Ramos (cell line): ENCODE data around the gene ADAM10.

Source experiments
- in situ Hi-C: fragments of 300-500 bp; cut with MboI; formaldehyde crosslinking; loops from one replicate; pipeline ENCODE4 v1.14.3; 2022; ENCODE audit warnings: low sequenced_read_pairs; ENCODE audit not compliant: unreplicated experiment

ADAM10 gene

DNA sequence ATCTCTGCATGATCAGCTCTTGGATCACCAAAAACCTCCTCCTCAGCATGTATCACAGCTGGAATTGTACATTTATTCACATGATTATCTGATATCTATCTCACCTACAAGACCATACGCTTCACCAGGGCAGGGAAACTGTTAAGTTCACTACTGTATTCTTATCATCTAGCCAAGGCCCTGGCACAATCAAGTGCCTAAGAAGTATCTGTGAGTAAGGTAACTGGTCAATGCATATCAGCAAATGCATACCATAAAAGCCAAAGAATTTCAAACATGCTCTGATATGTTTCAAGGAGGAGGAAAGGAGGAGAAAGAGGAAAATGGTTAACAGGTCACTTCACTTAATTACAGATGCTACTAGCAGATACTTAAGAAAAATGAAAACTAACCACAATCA is 159.3 kb downstream of the ADAM10 start:
- in situ Hi-C loops: no loop called here

GRCh38 chr15:58589047-58589446 is 160.5 kb downstream of the ADAM10 start:
- in situ Hi-C loops: no loop called here

DNA sequence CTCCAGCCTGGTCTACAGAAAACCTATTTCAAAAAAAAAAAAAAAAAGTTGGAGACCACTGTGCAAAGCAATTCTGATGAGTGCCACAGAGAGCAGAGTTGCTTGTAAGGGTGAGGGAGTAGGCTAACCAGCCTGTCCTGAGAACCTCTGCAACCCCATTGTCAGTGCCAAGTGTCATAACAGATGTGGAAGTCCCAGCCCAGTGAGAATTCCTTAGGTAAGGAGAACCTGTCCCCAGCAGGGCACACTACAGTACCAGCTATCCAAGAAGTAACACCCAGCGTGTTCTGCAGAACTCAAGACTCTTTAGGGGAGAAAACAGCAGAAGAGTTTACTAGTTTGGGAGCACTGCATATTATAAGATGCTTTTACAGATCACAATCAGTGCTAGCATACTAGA is 161.4 kb downstream of the ADAM10 start:
- in situ Hi-C loops: no loop called here

GRCh38 chr15:58587486-58587885 is 162.0 kb downstream of the ADAM10 start:
- in situ Hi-C loops: no loop called here

DNA sequence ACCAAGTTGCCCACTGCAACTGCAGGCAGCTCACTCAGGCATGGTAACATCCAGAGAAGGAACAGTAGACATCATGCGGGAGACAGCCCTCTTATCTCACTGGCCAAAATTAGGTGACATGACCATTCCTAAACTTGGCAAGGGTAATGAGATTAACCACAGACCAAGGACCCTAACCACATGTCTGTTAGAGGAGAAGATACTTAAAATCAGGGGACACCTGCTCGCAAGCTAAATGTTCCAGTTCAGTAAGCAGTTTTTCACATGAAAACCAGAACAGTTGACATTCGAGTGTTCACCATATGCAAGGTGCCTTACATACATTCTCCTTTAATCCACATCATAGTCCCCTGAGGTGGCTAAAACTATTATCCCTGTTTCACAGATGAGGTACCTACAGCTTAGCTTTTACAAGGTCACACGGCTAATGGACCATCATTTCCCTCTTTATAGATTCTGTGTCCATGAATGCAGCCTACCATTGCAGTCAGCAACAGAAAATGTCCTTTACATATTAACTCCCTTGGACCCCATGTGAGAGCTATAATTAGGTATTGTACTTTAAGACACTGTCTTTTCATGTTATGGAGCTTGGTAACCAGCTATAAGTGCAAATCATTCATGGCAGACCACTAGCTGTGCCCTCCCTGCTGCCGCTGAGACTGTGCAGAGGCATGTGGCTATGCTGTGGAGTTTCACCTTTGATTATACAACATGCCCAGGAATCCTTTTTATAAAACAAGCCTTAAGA is 163.6 kb downstream of the ADAM10 start:
- in situ Hi-C loops: no loop called here

DNA sequence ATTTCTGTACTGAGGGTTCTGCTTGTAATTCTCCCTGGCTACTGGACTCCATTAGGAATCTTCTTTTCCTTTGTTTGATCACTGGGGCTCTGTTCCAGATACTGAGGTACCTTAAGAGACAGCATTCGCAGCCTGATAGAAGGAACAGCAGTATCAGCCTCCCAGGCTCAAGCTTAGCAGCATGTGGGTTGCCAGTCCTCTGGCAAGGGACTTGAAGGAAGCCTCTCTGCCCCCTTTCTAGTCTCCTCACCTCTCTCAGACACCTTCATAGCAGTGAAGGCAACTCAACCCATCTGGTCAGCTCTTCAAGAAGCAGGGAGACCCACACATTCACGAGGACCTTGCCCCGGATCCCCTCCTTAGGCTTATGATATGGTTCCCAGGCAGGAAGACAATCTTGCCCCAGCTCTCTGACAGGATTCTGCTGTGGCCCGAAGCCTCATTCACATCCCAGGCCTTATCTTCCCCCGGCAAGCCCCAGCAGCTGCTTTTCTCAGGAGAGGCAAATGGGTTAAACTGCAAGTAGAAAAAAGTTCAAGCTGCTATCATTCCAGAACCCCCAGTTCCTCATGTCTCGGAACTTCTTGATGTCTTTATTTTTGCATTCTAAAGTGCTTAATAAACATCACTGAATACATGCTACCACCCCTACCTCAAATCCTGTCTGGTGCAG is 164.6 kb downstream of the ADAM10 start:
- in situ Hi-C loops: no loop called here

DNA sequence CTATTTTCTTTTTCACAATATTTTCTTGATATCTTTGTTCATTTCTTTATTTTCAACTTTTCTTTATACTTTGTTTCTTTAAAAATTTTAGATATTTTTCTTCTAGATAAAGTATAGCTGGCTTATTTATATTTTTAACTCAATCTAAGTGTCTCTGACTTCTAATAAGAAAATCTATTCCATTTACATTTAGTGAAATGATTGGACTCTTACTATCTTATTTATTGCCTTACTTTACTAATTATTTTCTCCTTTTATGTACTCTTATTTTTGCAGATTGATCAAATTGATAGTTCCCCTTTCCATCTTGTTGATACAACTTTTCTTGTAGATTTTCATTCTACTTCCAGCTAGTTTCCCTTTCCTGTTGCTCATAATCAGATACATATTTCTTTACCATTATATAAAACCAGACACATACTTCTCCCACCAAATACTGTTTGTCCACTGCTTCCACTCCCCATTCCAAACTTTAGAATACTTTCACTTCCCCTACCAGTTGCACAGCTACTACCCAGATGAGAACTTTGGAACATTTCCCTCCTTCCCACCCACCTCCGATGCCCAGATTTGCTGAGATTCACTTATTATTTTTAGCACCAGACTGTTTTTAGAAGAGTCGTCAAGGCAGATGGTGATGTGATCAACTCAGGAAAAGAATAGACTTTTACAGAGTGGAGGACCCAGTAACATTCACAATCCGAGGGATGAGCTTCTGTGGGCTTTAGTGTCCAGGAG is 166.2 kb downstream of the ADAM10 start:
- in situ Hi-C loops: no loop called here

DNA sequence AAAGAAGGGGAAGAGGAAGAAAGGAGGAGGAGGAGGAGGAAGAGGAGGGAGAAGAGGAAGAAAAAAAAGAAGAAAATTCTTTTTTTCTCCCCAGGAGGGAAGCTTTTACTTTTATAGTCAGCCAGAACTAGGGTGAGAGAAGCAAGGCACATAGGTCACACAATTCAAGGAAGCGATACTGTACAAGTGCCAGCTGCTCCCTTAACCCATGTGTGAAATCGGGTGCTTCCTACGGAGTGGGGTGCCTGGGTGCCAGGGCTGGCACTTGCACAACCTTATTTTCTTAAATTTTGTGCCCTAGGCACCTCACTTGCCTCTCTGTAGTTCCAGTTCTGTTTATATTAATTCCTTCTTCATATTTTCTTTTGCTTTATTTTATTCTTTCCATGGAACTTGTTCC is 167.3 kb downstream of the ADAM10 start:
- in situ Hi-C loops: no loop called here

- in situ Hi-C loops: no loop called here
Observed at GRCh38 chr15:58576657-58577056, 172.8 kb downstream of the ADAM10 start.

DNA sequence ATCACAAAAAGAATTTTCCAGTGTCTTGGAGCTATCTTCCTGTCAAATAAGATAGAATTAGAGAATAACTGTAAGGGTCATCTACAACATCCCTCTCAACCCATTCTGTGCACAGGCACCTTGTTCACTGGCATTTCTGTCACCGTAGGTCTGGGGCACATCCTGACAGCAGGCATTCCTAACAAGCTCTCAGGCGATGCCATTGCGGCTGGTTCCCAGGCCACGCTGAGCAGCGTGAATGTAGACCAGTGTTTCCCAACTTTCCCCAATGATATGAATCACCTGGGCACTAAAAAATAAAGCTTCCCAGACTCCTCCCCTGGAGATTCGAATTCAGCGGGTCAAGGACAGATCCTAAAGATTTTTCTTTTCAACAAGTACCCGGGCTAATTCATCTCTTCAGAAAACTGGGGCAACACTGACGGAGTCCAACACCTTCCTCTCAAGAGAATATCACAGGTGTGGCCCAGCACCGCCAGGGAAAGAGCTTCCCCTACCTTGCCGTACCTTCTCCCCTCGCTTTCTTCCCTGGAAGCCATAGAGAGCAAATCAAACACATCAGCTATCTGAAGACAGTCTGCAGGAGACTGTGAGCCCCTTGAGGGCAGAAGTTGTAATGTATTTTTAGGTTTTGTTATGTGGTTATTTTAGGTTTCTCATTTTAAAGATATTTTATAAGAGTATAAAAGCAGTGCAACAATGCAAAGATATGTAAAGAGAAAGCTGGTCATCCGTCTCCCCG is 174.3 kb downstream of the ADAM10 start:
- in situ Hi-C loops: no loop called here

DNA sequence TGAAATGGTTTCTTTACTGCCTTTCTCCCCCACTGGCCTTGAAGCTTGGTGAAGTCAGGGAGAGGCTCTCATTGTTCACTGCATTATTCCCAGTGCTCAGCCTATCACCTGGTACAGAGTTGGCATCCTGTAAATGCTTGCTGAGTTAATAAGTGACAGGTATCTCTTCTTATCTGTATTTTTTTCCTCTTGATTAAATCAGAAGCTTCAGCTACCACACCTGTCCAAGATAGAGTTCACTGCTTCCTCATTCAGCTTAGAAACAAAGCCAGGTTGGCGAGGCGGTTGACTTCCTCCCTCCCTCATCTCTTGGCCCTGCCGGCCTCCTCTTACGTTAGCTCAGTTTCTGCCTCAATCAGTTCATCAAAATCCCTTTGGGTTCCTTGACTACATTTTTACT is 174.9 kb downstream of the ADAM10 start:
- in situ Hi-C loops: no loop called here

DNA sequence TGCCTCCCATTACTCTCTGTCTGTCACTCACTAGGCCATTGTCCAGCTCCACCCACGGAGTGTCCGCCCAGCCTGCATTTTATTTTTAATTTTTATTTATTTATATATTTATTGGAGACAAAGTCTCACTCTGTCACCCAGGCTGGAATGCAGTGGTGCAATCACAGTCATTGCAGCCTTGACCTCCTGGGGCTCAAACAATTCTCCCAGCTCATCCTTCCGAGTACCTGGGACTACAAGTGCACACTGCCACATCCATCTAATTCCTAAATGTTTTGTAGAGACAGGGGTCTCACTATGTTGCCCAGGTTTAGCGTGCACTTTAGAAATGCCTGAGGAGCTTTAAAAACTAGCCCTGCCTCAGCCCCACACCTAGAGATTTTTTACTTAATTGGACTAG is 176.2 kb downstream of the ADAM10 start:
- in situ Hi-C loops: no loop called here

- in situ Hi-C loops: no loop called here
Observed at GRCh38 chr15:58572521-58572920, 177.0 kb downstream of the ADAM10 start.

- in situ Hi-C loops: no loop called here
Observed at GRCh38 chr15:58571491-58571890, 178.0 kb downstream of the ADAM10 start.

DNA sequence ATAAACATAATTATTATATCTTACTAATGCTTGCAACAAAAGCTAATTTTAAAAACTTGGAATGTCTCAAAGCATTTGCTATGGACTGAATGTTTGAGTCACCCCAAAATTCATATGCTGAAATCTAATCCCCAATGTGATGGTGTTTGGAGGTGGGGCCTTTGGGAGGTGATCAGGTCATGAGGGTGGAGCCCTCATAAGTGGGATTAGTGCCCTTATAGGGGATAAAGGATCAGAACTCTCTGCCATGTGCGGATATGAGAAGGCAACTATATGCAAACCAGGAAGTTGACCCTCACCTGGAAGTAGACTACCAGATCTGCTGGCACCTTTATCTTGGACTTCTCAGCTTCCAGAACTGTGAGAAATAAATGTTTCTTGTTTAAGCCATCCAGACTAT is 180.1 kb downstream of the ADAM10 start:
- in situ Hi-C loops: no loop called here

DNA sequence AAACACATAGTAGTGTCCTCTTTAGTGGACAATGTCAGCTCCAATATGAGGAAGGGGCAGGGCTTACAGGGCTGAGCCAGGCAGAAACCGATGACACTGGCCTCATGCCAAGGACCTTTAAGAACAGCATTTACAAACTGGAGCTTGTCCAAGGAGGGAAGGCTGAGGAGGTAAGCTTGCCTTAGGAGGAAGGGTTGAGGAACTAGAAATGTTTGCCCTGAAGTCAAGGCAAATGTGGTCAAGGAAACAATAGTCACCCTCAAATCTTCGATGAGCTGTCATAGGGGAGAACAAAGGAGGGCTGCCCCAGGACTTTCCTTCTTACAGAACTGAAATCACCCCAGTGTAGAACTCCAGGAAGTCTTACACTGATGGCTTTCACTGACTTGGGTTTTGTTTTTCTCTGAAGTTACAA is 181.3 kb downstream of the ADAM10 start:
- in situ Hi-C loops: no loop called here

DNA sequence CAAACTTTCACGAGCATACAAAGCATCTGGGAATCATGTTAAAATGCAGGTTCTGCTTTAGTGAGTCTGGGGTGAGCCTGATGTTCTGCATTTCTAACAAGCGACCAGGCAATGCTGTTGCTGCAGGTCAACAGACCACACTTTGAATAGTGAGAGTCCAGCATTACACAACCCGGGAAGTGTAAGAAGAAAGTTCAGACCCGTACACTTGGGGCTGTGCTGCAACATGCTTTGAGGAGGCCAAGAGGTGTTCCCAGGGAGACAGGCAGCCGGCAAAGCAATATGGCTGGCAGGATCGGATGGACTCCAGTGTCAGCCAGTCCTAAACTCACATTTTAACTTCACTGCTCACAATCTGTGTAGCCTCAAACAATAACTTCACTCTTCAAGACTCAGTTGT is 183.5 kb downstream of the ADAM10 start:
- in situ Hi-C loops: no loop called here

DNA sequence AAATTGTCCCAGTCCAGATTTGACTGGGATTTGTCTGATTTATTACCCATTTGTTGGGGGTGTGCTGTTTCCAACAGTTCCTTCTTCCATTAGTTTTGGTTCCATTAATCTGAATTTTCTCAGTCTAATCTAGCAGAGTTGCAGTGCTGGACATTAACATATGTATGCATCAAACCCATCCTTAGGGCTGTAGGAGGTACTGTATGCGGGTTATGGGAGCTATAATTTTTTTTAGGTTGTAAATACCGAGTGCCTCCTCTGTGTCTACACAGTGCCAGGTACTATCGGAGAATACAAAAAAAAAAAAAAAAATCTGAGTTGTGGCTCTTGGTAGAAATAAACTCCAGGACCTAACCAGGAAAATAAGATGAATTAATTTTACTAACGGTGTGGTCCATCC is 183.9 kb downstream of the ADAM10 start:
- in situ Hi-C loops: no loop called here

DNA sequence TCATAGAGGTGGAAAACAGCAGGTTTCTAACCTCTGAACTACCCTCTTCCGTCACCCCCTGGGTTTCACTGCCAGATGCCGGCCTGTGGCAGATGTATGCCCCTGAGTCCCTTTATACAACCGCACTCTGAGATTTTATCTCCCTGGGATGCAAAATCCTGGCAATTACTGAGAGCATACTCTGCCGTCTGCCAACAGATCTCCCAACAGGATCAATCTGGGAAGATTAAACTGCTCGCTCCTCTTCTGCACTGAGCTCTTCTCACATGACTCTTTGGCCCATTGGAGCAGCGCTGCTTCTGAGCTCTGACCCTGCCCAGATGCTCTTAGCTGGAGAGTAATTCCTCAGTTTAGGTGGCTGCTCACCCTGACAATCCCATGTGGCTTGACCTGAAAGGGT is 184.5 kb downstream of the ADAM10 start:
- in situ Hi-C loops: no loop called here

DNA sequence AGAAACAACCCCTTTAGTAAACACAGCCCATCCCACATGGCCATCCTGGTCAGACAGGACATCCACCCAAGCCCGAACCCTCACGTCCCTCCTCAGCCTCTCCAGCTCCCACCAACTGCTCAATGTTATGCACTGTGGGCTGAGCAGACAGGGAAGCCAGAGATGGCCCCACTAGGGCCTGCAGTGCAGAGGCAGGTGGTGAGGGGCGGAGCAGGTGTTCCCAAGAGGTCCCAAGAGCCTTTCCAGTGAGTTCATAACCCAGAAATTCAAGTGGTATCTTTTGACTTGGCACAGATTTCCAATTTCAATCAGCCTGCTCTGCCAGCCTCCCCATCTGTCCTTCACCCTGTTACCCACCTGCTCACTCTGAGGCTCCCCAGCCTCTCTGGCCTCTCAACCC is 187.4 kb downstream of the ADAM10 start:
- in situ Hi-C loops: no loop called here

- in situ Hi-C loops: no loop called here
Observed at GRCh38 chr15:58561321-58561720, 188.2 kb downstream of the ADAM10 start.
